NCI-H1417 (cell line): Measurements from ENCODE around the gene RILPL2.
"Not testable (repeated sequence)": the region's sequence is repeated elsewhere in the genome, so short reads cannot be mapped to it uniquely, and the experiment has no call there.

Source experiments
- DNase-seq, 3 experiments: peaks; one replicate each; lab custom pipeline; 2025; lab: John Stamatoyannopoulos, UW

The RILPL2 gene

DNA sequence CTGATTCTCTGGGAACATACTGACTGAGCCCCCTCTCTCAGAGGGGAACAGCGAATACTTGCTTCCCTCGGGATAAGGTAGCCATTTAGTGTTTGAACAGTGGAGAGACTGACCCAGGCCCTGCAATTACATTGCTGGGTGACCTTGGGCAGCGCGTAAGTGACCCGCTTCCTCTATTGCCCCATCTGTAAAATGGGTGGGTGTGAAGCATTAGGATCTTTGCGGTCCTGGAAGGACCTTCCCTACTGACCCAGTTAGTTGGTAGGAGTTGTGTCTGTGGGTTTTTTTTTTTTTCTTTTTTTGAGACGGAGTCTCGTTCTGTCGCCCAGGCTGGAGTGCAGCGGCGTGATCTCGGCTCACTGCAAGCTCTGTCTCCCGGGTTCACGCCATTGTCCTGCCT lies 53.8 kb downstream of the RILPL2 start:
- no peak for DNase-seq

DNA sequence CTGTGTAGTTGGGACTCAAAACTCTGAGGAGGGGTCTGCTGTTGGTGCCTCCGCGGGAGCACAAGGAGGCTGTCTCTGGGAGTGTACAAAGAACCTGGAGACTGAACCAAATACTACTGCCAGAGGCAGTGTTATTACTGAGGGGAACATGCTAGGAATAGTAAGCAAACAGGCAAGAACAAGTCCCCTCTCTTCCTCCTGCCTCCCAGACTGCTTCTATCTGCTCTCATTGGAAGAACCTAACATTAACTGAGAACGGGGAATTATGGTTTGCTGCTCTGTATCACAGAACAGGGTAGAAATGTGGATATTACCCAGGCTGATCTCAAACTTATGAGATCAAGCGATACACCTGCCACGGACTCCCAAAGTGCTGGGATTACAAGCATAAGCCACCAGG lies 57.1 kb downstream of the RILPL2 start:
- DNase-seq, result no peak

DNA sequence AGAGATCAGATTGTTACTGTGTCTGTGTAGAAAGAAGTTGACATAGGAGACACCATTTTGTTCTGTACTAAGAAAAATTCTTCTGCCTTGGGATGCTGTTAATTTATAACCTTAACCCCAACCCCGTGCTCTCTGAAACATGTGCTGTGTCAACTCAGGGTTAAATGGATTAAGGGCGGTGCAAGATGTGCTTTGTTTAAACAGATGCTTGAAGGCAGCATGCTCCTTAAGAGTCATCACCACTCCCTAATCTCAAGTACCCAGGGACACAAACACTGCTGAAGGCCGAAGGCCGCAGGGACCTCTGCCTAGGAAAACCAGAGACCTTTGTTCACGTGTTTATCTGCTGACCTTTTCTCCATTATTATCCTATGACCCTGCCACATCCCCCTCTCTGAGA lies 64.1 kb downstream of the RILPL2 start:
- not testable (repeated sequence) for DNase-seq

DNA sequence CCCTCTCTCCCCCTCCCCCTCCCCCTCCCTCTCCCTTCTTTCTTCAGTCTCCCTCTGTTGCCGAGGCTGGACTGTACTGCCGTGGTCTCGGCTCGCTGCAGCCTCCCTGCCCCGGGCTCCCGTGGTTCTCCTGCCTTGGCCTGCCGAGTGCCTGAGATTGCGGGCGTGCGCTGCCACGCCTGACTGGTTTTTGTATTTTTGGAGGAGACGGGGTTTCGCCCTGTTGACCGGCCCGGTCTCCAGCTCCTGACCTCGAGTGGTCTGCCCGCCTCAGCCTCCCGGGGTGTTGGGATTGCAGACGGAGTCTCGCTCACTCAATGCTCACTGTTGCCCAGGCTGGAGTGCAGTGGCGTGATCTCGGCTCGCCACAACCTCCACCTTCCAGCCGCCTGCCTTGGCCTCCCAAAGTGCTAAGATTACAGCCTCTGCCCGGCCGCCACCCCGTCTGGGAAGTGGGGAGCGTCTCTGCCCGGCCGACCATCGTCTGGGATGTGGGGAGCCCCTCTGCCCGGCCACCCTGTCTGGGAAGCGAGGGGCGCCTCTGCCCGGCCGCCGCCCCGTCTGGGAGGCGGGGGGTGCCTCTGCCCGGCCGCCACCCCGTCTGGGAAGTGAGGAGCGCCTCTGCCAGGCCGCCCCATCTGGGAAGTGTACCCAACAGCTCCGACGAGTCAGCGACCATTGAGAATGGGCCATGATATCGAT lies 64.7 kb downstream of the RILPL2 start:
- DNase-seq, result peak in 1 of 3 experiments; percentile 36

DNA sequence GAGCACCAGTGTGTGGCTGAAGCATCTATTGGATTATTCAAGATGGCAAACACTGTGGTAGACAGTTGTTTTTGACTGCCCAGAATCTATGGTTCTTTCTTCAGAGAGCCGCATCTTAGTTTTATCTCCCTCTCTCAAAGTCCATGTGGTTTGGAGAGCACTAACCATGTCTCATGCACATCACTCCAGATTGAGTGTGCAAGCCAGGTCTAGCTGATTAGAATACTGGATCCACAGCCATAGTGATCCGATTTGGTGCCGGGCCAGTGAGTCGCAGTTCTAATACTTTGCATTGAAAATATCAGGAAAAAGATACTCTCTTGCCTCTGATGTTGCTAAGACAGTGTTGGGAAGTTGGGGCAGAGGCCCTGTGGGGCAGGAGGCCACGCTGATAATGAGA lies 67.3 kb downstream of the RILPL2 start:
- no peak for DNase-seq

DNA sequence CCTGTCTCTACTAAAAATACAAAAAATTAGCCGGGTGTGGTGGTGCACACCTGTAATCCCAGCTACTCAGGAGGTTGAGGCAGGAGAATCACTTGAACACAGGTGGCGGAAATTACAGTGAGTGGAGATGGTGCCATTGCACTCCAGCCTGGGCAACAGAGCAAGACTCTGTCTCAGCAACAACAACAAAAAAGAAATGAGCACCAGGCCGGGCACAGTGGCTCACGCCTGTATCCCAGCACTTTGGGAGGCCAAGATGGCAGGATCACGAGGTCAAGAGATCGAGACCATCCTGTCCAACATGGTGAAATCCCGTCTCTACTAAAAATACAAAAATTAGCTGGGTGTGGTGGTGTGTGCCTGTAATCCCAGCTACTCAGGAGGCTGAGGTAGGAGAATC lies 68.1 kb downstream of the RILPL2 start:
- not testable (repeated sequence) for DNase-seq

DNA sequence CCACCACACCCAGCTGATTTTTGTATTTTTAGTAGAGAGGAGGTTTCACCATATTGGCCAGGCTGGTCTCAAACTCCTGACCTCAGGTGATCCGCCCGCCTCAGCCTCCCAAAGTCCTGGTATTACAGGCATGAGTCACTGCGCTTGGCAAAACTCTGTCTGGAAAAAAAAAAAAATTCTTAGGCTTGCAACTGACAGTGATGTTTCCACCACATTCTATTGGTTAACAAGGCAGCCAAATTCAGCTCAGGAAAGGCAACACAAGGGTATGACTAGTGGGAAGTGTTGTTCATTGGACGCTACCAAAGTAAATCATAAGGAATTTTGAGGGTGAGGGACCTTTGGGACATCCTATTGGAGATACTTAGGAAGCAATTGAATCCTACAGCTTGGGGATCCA lies 69.0 kb downstream of the RILPL2 start:
- DNase-seq, result no peak
